H1 (cell line): Measurements from ENCODE around the gene PDS5A. TPM values are rescaled to one million over a fixed set of nuclear protein-coding genes. Genes with fewer than 3 reads are reported as not detected.

ENCODE experiments used
- CTCF ChIA-PET: fragments of 300-600 bp; sonication (Branson Sonifier 250); formaldehyde crosslinking; loops from one replicate; lab custom pipeline; 2021; ENCODE audit not compliant: partially characterized antibody; lab: Charles Lee
- POLR2A ChIA-PET: fragments of 300-600 bp; sonication (Branson Sonifier 250); formaldehyde crosslinking; loops from one replicate; lab custom pipeline; 2021; ENCODE audit warnings: inconsistent platforms; ENCODE audit not compliant: partially characterized antibody; lab: Charles Lee
- DNase-seq, 2 experiments: peaks; one replicate each; pipeline versions ENCODE4 v3.0.0 to v3.0.0-alpha.2; 2010 to 2022; ENCODE audit warnings: low spot score in 2 of 2, low read depth in 1 of 2, mixed read lengths in 1 of 2
- FAIRE-seq: peaks from 2 replicates; lab custom pipeline; 2011; peaks lifted over from hg19 to GRCh38; lab: Jason Lieb, UNC
- H2AFZ ChIP-seq: 2 replicates; pipeline ENCODE4 v1.8.1; 2012; ENCODE audit warnings: low read length, inconsistent platforms
- H2AK5ac ChIP-seq: 2 replicates; pipeline ENCODE4 v1.6.1; 2013; ENCODE audit warnings: low read depth, low read length
- H2BK120ac ChIP-seq: replicated peaks from 2 replicates; pipeline ENCODE3; 2013; ENCODE audit warnings: low read depth, low read length, inconsistent platforms
- H2BK12ac ChIP-seq: 2 replicates; pipeline ENCODE4 v1.6.1; 2013; ENCODE audit warnings: low read depth, low read length
- H2BK15ac ChIP-seq: 2 replicates; pipeline ENCODE4 v1.6.1; 2013; ENCODE audit warnings: low read length
- H2BK20ac ChIP-seq: 2 replicates; pipeline ENCODE4 v1.6.1; 2013; ENCODE audit warnings: low read length
- H2BK5ac ChIP-seq: 2 replicates; pipeline ENCODE4 v1.6.1; 2013; ENCODE audit warnings: low read depth, low read length
- H3K14ac ChIP-seq: 2 replicates; pipeline ENCODE4 v1.6.1; 2013; ENCODE audit warnings: inconsistent platforms; ENCODE audit not compliant: insufficient read length
- H3K18ac ChIP-seq: 2 replicates; pipeline ENCODE4 v1.6.1; 2013; ENCODE audit warnings: low read length; ENCODE audit errors: extremely low read depth
- H3K23ac ChIP-seq: 2 replicates; pipeline ENCODE4 v1.6.1; 2013; ENCODE audit warnings: inconsistent platforms; ENCODE audit not compliant: insufficient read length
- H3K23me2 ChIP-seq: 2 replicates; pipeline ENCODE4 v1.6.1; 2013; ENCODE audit warnings: low read depth, low read length
- H3K27ac ChIP-seq: 2 replicates; pipeline ENCODE4 v1.6.1; 2011; ENCODE audit warnings: low read depth, low read length, inconsistent platforms
- H3K27me3 ChIP-seq, 4 experiments: replicated peaks in 1 of 4; 1 replicate in 1 of 4; 2 replicates in 3 of 4; pipeline versions ENCODE4 v1.6.1 to v1.8.1; 2011 to 2013; ENCODE audit warnings: low read length in 3 of 4, mild to moderate bottlenecking in 3 of 4, inconsistent platforms in 2 of 4, mixed read lengths in 2 of 4, moderate library complexity in 1 of 4; ENCODE audit not compliant: control insufficient read depth in 3 of 4, insufficient read depth in 3 of 4; ENCODE audit errors: extremely low read depth in 1 of 4
- H3K36me3 ChIP-seq, 4 experiments: 2 replicates each; pipeline versions ENCODE4 v1.6.1 to v1.8.1; 2011 to 2013; ENCODE audit warnings: mild to moderate bottlenecking in 4 of 4, low read length in 3 of 4, moderate library complexity in 2 of 4, control low read depth in 1 of 4, inconsistent platforms in 1 of 4; ENCODE audit not compliant: insufficient read depth in 4 of 4, control insufficient read depth in 2 of 4
- H3K4ac ChIP-seq: replicated peaks from 2 replicates; pipeline ENCODE3; 2013; ENCODE audit warnings: low read length, low read depth, mixed read lengths, inconsistent platforms; ENCODE audit not compliant: insufficient read length
- H3K4me1 ChIP-seq, 4 experiments: replicated peaks in 1 of 4; 1 replicate in 1 of 4; 2 replicates in 3 of 4; pipeline versions ENCODE4 v1.6.1 to v1.8.1; 2011 to 2013; ENCODE audit warnings: low read length in 3 of 4, inconsistent platforms in 2 of 4, mixed read lengths in 1 of 4; ENCODE audit not compliant: insufficient read depth in 4 of 4, control insufficient read depth in 3 of 4
- H3K4me2 ChIP-seq, 2 experiments: 2 replicates each; pipeline versions ENCODE4 v1.6.1 to v1.8.1; 2011 to 2013; ENCODE audit warnings: low read depth in 2 of 2, low read length in 2 of 2, control low read depth in 1 of 2, inconsistent platforms in 1 of 2, mild to moderate bottlenecking in 1 of 2; ENCODE audit not compliant: insufficient read depth in 1 of 2
- H3K4me3 ChIP-seq, 4 experiments: fragments of 200-600, 300-600 bp in 1 of 4; sonication (generic), shearing (Covaris generic), sonication (Bioruptor Twin) in 1 of 4; 2 replicates each; pipeline versions ENCODE4 v1.5.1 to v1.8.1; 2011 to 2016; ENCODE audit warnings: low read length in 4 of 4, low read depth in 3 of 4, control low read depth in 2 of 4, inconsistent platforms in 2 of 4, mild to moderate bottlenecking in 2 of 4, mixed read lengths in 1 of 4, moderate library complexity in 1 of 4; ENCODE audit not compliant: insufficient read depth in 2 of 4; ENCODE audit errors: extremely low read depth in 1 of 4
- H3K56ac ChIP-seq: replicated peaks from 2 replicates; pipeline ENCODE3; 2013; ENCODE audit warnings: low read depth, mild to moderate bottlenecking, mixed read lengths, low read length, inconsistent platforms; ENCODE audit not compliant: insufficient read length
- H3K79me1 ChIP-seq: 2 replicates; pipeline ENCODE4 v1.6.1; 2013; ENCODE audit warnings: low read depth, low read length, control low read depth
- H3K79me2 ChIP-seq, 2 experiments: 2 replicates each; pipeline versions ENCODE4 v1.6.1 to v1.8.1; 2012 to 2013; ENCODE audit warnings: low read length in 2 of 2, mild to moderate bottlenecking in 2 of 2, inconsistent platforms in 1 of 2; ENCODE audit not compliant: insufficient read depth in 2 of 2, control insufficient read depth in 1 of 2
- H3K9ac ChIP-seq, 4 experiments: replicated peaks in 1 of 4; 1 replicate in 1 of 4; 2 replicates in 3 of 4; pipeline versions ENCODE4 v1.6.1 to v1.8.1; 2011 to 2013; ENCODE audit warnings: low read depth in 3 of 4, low read length in 3 of 4, control low read depth in 2 of 4, mild to moderate bottlenecking in 2 of 4, moderate library complexity in 2 of 4, inconsistent platforms in 1 of 4; ENCODE audit errors: extremely low read depth in 1 of 4
- H3K9me3 ChIP-seq, 2 experiments: 2 replicates each; pipeline versions ENCODE4 v1.6.1 to v1.8.1; 2012 to 2013; ENCODE audit warnings: mild to moderate bottlenecking in 2 of 2, moderate library complexity in 2 of 2, control low read depth in 1 of 2, inconsistent platforms in 1 of 2, low read depth in 1 of 2, low read length in 1 of 2, mixed read lengths in 1 of 2; ENCODE audit not compliant: insufficient read depth in 2 of 2
- H4K20me1 ChIP-seq, 2 experiments: replicated peaks in 1 of 2; 2 replicates each; pipeline versions ENCODE3 to v1.8.1; 2011 to 2013; ENCODE audit warnings: inconsistent platforms in 2 of 2, low read length in 2 of 2, mild to moderate bottlenecking in 1 of 2; ENCODE audit not compliant: insufficient read depth in 2 of 2, control insufficient read depth in 1 of 2
- H4K5ac ChIP-seq: 2 replicates; pipeline ENCODE4 v1.6.1; 2013; ENCODE audit warnings: low read length, low read depth, mixed read lengths, inconsistent platforms; ENCODE audit not compliant: insufficient read length
- H4K8ac ChIP-seq: 2 replicates; pipeline ENCODE4 v1.8.0; 2013; ENCODE audit warnings: mild to moderate bottlenecking, moderate library complexity, low read length, inconsistent platforms; ENCODE audit not compliant: insufficient read depth; ENCODE audit errors: extremely low read depth
- H4K91ac ChIP-seq: replicated peaks from 2 replicates; pipeline ENCODE3; 2013; ENCODE audit warnings: low read length, mixed read lengths, inconsistent platforms; ENCODE audit not compliant: insufficient read length
- ASH2L ChIP-seq: fragments of 200-600, 300-600 bp; sonication (generic); IDR thresholded peaks from one replicate; pipeline ENCODE4 v1.7.1; 2017; ENCODE audit warnings: low read length
- CEBPB ChIP-seq: IDR thresholded peaks from 2 replicates; pipeline ENCODE4 v1.6.1; 2012; ENCODE audit warnings: low read depth, low read length
- CHD2 ChIP-seq: IDR thresholded peaks from 2 replicates; pipeline ENCODE4 v1.6.1; 2012; ENCODE audit warnings: low read length, improper control_type of control experiment
- CTCF ChIP-seq, 3 experiments: IDR thresholded peaks; 1 replicate in 2 of 3; 2 replicates in 1 of 3; pipeline versions ENCODE4 v1.5.1 to v1.6.1; 2011; ENCODE audit warnings: low read length in 3 of 3, mild to moderate bottlenecking in 3 of 3, inconsistent platforms in 2 of 3, low read depth in 1 of 3, moderate library complexity in 1 of 3; ENCODE audit not compliant: insufficient read depth in 1 of 3; ENCODE audit errors: control extremely low read depth in 1 of 3
- JUN ChIP-seq: IDR thresholded peaks from 2 replicates; pipeline ENCODE4 v1.6.1; 2011; ENCODE audit warnings: low read depth, mild to moderate bottlenecking, improper control_type of control experiment, low read length
- KDM4A ChIP-seq: IDR thresholded peaks from one replicate; pipeline ENCODE4 v1.7.1; 2012; ENCODE audit warnings: low read depth, mild to moderate bottlenecking, moderate library complexity, low read length, inconsistent platforms; ENCODE audit not compliant: severe bottlenecking
- PHF8 ChIP-seq: fragments of 200-600 bp; sonication (generic); conservative IDR thresholded peaks from 2 replicates; pipeline ENCODE4 v1.7.1; 2012; ENCODE audit warnings: low read depth, mild to moderate bottlenecking, inconsistent platforms, low read length, moderate library complexity
- RBBP5 ChIP-seq: IDR thresholded peaks from 2 replicates; pipeline ENCODE4 v1.7.1; 2012; ENCODE audit warnings: low read depth, mild to moderate bottlenecking, inconsistent platforms, low read length, moderate library complexity, borderline replicate concordance
- SP2 ChIP-seq: IDR thresholded peaks from 2 replicates; pipeline ENCODE4 v1.6.1; 2012; ENCODE audit warnings: mild to moderate bottlenecking, low read length, inconsistent platforms
- TBP ChIP-seq: IDR thresholded peaks from 2 replicates; pipeline ENCODE4 v1.6.1; 2011; ENCODE audit warnings: low read depth, low read length, improper control_type of control experiment
- ZNF274 ChIP-seq: IDR thresholded peaks from 2 replicates; pipeline ENCODE4 v1.7.0; 2012; ENCODE audit warnings: low read length, borderline replicate concordance; ENCODE audit errors: extremely low read depth
- WGBS, 2 experiments: shearing (Covaris generic) in 1 of 2; methylation state at CpG; one replicate each; pipeline versions ENCODE4 v1.1.6 to v1.1.7; 2013 to 2015; ENCODE audit warnings: low lambda C conversion rate in 2 of 2, mixed read lengths in 2 of 2, inconsistent platforms in 1 of 2, low coverage in 1 of 2, missing lambda C conversion rate in 1 of 2; ENCODE audit not compliant: insufficient replicate concordance in 2 of 2, insufficient coverage in 1 of 2, insufficient read length in 1 of 2; ENCODE audit errors: extremely low coverage in 1 of 2, missing lambda C conversion rate in 1 of 2; 5-methylcytosine and 5-hydroxymethylcytosine counted together
- polyA plus RNA-seq, 7 experiments: library from polyadenylated mRNA; depleted of rRNA in 3 of 7; stranded (reverse) in 5 of 7; unstranded in 2 of 7; fragments of >200 nt in 5 of 7; fragments of 200-250 nt in 2 of 7; gene quantifications; 1 replicate in 5 of 7; 2 replicates in 1 of 7; 4 replicates in 1 of 7; pipeline versions ENCODE4 v1.2.1 to v1.2.3, GENCODE V29; 2011 to 2013; ENCODE audit warnings: missing spikeins in 2 of 7, mixed read lengths in 2 of 7
- total RNA-seq: library from RNA; stranded (reverse); fragmentation: NEBNext Ultra II Directional; extraction: Animal tissue kit (Norgen Biotek cat#: 25700); gene quantifications from 2 replicates; pipeline ENCODE4 v1.2.1, GENCODE V29; 2021

The PDS5A gene
- total and polyA plus RNA-seq, 2 of the 8 experiments (the other 6 are each of a cell fraction or from before 2014, with no cell fraction given), result 15.5 to 76.6 TPM

GRCh38 chr4:39892988-39893692, 84.6 kb downstream of the PDS5A start:
- Histone ChIP-seq H4K20me1 (no peaks in the 10 kb centered on the region), H3K14ac (no peak overlapping the region), H2BK5ac (no peak overlapping the region), H2AK5ac (no peak overlapping the region), H2BK20ac (no peak overlapping the region), H3K23ac (no peak overlapping the region), H3K27me3 (no peaks in the 10 kb centered on the region), H3K79me1 (no peaks in the 10 kb centered on the region), H3K4me3 (no peak overlapping the region), H3K56ac (no peak overlapping the region), H4K5ac (no peak overlapping the region), H3K18ac (no peak overlapping the region), H3K36me3 (peaks cover 0 to 60% (median 23%) of the 10 kb centered on the region in 4 experiments; a peak in 7 of 8 replicates), H3K23me2 (no peaks in the 10 kb centered on the region), H3K4me2 (no peak overlapping the region), H2BK12ac (no peak overlapping the region), H3K9me3 (no peaks in the 10 kb centered on the region), H2BK120ac (no peak overlapping the region), H4K8ac (no peak overlapping the region), H3K4ac (no peak overlapping the region), H3K4me1 (peaks cover 0 to 9% (median 2%) of the 10 kb centered on the region in 4 experiments; a peak in 4 of 7 replicates), H3K9ac (no peak overlapping the region), H2AFZ (no peak overlapping the region), H4K91ac (no peak overlapping the region), H2BK15ac (no peak overlapping the region), H3K79me2 (no peaks in the 10 kb centered on the region), H3K27ac (no peak overlapping the region)
- ChIA-PET POLR2A (no interaction called here), CTCF (interaction anchor here (1.1 kb wide), 1 partner anchor 76 kb away, joined by 3 read pairs; no protein-coding TSS in a partner anchor)
- no peak for DNase-seq
- WGBS, 2 experiments, result 87 to 100% methylated on average over 1 to 5 of the region's 5 CpGs
- no peak for FAIRE-seq
- TF ChIP-seq CEBPB, result no peak
- TF ChIP-seq ASH2L, result no peak
- TF ChIP-seq CHD2, result no peak
- no peak for TF ChIP-seq RBBP5
- no peak for TF ChIP-seq CTCF (IDR thresholded peaks at IDR 0.05; ENCODE audit: control extremely low read depth in 1 of 3, insufficient read depth in 1 of 3, low read depth in 1 of 3, low read length in 3 of 3)
- TF ChIP-seq KDM4A, result no peak
- TF ChIP-seq TBP, result no peak
- no peak for TF ChIP-seq JUN
- TF ChIP-seq ZNF274, result no peak
- TF ChIP-seq PHF8, result no peak
- no peak for TF ChIP-seq SP2
